Fibroblast of the aortic adventitia (primary cell): ENCODE measurements around the gene BLVRB. TPM values are rescaled to one million over a fixed set of nuclear protein-coding genes. Genes with fewer than 3 reads are reported as not detected.
"Not testable (repeated sequence)": the region's sequence is repeated elsewhere in the genome, so short reads cannot be mapped to it uniquely, and the experiment has no call there.

ENCODE experiments used
- DNase-seq: peaks from one replicate; pipeline ENCODE4 v3.0.0-alpha.2; 2010; ENCODE audit warnings: low read depth
- H3K4me3 ChIP-seq: 2 replicates; pipeline ENCODE4 v1.5.1; 2011; ENCODE audit warnings: low read depth, mild to moderate bottlenecking, control low read depth, low read length, moderate library complexity
- total RNA-seq: library from RNA; depleted of rRNA; stranded (reverse); fragments of >200 nt; gene quantifications from 2 replicates; pipeline ENCODE4 v1.2.3, GENCODE V29; 2012; ENCODE audit warnings: low replicate concordance
- TF ChIP-seq, protein P1 (sequence below): IDR thresholded peaks from 2 replicates; pipeline ENCODE4 v1.5.1; 2011; ENCODE audit warnings: mild to moderate bottlenecking, low read length, control low read depth, inconsistent platforms; ENCODE audit not compliant: insufficient read depth

Gene BLVRB
- total RNA-seq, 1 donor = 77.2 TPM

DNA sequence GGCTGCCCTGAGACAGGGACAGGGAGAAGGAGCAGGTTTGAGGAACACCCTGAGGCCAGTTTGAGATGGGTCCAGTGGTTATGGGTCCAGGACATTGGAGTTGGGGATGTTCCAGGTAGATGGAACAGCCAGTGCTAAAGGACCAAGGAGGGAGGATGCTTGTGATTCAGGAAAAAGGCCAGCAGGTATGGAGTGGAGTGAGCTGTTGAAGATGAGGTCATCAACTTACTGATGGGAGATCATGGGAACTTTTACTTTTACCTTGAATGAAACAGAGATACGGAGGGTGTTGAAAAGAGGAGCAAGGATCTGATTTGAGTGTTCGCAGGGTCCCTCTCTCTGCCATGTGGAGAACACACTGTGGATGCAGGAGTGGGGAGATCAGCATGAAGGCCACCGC, 26.7 kb upstream of the BLVRB start:
- no peak overlapping the region for H3K4me3 ChIP-seq
- DNase-seq = no peak
- TF ChIP-seq, protein P1, sequence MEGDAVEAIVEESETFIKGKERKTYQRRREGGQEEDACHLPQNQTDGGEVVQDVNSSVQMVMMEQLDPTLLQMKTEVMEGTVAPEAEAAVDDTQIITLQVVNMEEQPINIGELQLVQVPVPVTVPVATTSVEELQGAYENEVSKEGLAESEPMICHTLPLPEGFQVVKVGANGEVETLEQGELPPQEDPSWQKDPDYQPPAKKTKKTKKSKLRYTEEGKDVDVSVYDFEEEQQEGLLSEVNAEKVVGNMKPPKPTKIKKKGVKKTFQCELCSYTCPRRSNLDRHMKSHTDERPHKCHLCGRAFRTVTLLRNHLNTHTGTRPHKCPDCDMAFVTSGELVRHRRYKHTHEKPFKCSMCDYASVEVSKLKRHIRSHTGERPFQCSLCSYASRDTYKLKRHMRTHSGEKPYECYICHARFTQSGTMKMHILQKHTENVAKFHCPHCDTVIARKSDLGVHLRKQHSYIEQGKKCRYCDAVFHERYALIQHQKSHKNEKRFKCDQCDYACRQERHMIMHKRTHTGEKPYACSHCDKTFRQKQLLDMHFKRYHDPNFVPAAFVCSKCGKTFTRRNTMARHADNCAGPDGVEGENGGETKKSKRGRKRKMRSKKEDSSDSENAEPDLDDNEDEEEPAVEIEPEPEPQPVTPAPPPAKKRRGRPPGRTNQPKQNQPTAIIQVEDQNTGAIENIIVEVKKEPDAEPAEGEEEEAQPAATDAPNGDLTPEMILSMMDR = no peak

DNA sequence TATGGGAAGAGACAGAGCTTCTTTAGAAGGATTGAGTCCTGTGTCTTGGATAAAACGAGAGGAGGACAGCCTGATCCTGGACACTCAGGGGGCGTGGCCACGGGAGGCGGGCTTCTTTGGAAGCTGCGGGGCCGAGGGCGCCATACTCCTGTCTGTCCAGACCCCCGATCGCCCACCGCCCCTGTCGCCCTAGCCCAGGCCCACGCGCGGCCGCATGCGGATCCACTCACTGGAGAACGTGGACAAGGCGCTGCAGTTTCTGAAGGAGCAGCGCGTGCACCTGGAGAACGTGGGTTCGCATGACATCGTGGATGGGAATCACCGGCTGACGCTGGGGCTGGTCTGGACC, 24.3 kb upstream of the BLVRB start:
- no peak for DNase-seq
- TF ChIP-seq, protein P1 = no peak
- no peak overlapping the region for H3K4me3 ChIP-seq

DNA sequence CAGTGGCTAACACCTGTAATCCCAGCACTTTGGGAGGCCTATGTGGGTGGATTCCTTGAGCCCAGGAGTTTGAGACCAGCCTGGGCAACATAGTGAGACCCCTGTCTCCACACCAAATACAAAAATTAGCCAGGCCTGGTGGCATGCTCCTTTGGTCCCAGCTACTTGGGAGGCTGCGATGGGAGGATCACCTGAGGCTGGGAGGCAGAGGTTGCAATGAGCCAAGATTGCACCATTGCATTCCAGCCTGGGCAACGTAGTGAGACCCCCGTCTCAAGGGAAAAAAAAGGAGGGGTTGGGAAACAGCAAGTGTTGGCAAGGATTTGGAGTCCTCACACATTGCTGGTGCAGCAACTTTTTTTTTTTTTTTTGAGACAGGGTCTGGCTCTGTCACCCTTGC, 20.5 kb upstream of the BLVRB start:
- TF ChIP-seq, protein P1 = no peak
- H3K4me3 ChIP-seq = no peak overlapping the region
- no peak for DNase-seq

DNA sequence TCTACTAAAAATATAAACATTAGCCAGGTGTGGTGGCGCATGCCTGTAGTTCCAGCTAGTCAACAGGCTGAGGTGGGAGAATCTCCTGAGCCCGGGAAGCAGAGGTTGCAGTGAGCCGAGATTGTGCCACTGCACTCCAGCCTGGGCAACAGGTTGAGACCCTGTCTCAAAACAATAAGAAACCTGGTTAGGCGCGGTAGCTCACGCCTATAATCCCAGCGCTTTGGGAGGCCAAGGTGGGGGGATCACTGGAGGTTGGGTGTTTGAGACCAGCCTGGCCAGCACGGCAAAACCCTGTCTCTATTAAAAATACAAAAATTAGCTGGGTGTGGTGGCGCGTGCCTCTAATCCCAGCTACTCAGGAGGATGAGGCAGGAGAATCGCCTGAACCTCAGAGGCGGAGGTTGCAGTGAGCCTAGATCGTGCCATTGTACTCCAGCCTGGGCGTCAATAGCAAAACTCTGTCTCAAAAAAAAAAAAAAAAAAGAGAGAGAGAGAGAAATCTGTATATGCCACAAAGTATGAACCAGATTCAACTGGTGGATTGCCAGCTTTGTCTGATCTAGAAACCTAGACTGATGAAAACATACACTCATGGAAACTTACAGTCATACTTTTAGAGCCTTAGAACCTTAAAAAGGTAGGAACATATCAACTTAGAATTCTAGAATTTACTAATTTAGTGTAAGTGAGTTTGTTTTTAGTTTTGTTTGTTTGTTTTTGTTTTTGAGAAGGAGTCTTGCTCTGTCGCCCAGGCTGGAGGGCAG, 10.5 kb upstream of the BLVRB start:
- DNase-seq = peak; percentile 21
- not testable (repeated sequence) for H3K4me3 ChIP-seq

DNA sequence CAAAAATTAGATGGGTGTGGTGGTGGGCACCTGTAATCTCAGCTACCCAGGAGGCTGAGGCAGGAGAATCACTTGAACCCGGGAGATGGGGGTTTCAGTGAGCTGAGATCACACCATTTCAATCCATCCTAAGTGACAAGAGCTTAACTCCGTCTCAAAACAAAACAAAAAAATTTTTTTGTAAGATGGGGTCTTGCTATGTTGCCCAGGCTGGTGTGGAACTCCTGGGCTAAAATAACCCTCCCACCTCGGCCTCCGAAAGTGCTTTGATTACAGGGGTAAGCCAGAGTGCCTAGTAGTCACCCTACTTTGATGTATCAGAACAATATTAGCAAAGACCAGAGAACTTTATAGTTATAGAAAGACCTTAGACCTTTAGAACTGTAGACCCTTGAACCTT, 9.2 kb upstream of the BLVRB start:
- no peak for DNase-seq
- TF ChIP-seq, protein P1 = no peak
- H3K4me3 ChIP-seq = no peak overlapping the region

DNA sequence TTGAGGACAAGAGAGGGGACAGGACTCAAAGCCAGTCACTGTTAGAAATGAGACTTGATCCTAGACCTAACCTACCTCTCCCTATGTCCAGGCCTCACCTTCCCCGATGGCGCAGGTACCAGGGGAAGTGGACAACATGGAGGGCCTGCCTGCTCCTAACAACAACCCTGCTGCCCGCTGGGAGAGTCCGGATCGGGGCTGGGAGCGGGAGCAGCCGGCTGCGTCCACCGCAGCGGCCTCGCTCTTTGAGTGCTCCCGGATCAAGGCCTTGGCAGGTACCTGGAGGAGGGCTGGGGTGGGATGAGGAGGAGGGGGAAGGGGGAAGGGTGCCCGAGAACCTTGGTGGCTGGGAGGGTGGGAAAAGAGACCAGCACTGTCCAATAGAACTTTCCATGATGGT, 7.0 kb upstream of the BLVRB start:
- H3K4me3 ChIP-seq = no peak overlapping the region
- TF ChIP-seq, protein P1 = no peak
- DNase-seq = no peak

DNA sequence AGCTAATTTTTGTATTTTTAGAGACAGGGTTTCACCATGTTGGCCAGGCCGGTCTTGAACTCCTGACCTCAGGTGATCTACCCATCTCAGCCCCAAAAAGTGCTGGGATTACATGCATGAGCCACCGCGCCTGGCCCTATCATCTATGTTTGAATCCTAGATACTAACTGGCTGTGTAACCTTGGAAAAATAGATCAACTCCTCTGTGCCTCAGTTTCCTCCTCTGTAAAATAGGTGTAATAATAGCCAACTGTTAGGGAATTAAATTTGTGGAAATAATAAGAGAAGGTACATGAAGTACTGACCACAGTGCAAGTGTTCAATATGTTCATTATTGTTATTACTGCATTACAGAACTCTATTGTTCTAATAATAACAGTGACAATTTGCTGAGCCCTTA, 5.6 kb upstream of the BLVRB start:
- H3K4me3 ChIP-seq = no peak overlapping the region
- DNase-seq = no peak

More for the DNA sequence above, 5.6 kb upstream of the BLVRB start:
- TF ChIP-seq, protein P1 = no peak
